GM11168 (cell line): Measurements from ENCODE around the gene HNRNPH3.

Experiments
- in situ Hi-C: fragments of 300-500 bp; cut with MboI; formaldehyde crosslinking; loops from one replicate; pipeline ENCODE4 v1.12.0; 2022; ENCODE audit warnings: low sequenced_read_pairs; ENCODE audit not compliant: unreplicated experiment

The HNRNPH3 gene

GRCh38 chr10:68330852-68331454 is 911 bp upstream of the HNRNPH3 start:
- in situ Hi-C loops: no loop called here

- in situ Hi-C loops: no loop called here
These were observed 594 bp downstream of the HNRNPH3 start, which contains the start of gene PBLD for GRCh38 chr10:68332259-68333057. TSS of gene PBLD (minus strand) at chr10:68332928. CDS start at chr10:68306844, 26,084 bp downstream.

GRCh38 chr10:68333058-68333395 is 1.2 kb downstream of the HNRNPH3 start:
- in situ Hi-C loops: no loop called here

GRCh38 chr10:68333440-68334431 is 1.9 kb downstream of the HNRNPH3 start:
- in situ Hi-C loops: no loop called here

- in situ Hi-C loops: no loop called here
These were observed 3.0 kb downstream of the HNRNPH3 start for GRCh38 chr10:68334672-68335467.

- in situ Hi-C loops: no loop called here
These were observed 5.0 kb downstream of the HNRNPH3 start for GRCh38 chr10:68336754-68337351.

- in situ Hi-C loops: no loop called here
These were observed 8.7 kb downstream of the HNRNPH3 start for GRCh38 chr10:68340358-68341080.

- in situ Hi-C loops: no loop called here
These were observed 11.1 kb downstream of the HNRNPH3 start for GRCh38 chr10:68342909-68343516.

- in situ Hi-C loops: no loop called here
These were observed 13.8 kb downstream of the HNRNPH3 start for GRCh38 chr10:68345621-68346020.

GRCh38 chr10:68346774-68347173 is 14.9 kb downstream of the HNRNPH3 start:
- in situ Hi-C loops: no loop called here

- in situ Hi-C loops: no loop called here
These were observed 16.4 kb downstream of the HNRNPH3 start for GRCh38 chr10:68348265-68348741.

- in situ Hi-C loops: no loop called here
These were observed 21.7 kb downstream of the HNRNPH3 start for GRCh38 chr10:68353537-68353936.

- in situ Hi-C loops: no loop called here
These were observed 27.3 kb downstream of the HNRNPH3 start for GRCh38 chr10:68359189-68359588.

- in situ Hi-C loops: no loop called here
These were observed 30.7 kb downstream of the HNRNPH3 start for GRCh38 chr10:68362590-68362989.

- in situ Hi-C loops: no loop called here
These were observed 32.4 kb downstream of the HNRNPH3 start for GRCh38 chr10:68364101-68364886.

- in situ Hi-C loops: no loop called here
These were observed 33.7 kb downstream of the HNRNPH3 start for GRCh38 chr10:68365611-68366010.

GRCh38 chr10:68366600-68366999 is 34.7 kb downstream of the HNRNPH3 start:
- in situ Hi-C loops: no loop called here

- in situ Hi-C loops: no loop called here
These were observed 35.3 kb downstream of the HNRNPH3 start for GRCh38 chr10:68367121-68367520.
